HG03469 (cell line): Measurements from ENCODE around the gene ERFL.
"Not testable (repeated sequence)": the region's sequence is repeated elsewhere in the genome, so short reads cannot be mapped to it uniquely, and the experiment has no call there.

Source experiments
- ATAC-seq: cut with Tn5 transposase; IDR thresholded peaks from one replicate; pipeline ENCODE4 v1.9.1; 2021; ENCODE audit warnings: mild to moderate bottlenecking, moderate library complexity, moderate number of reproducible peaks; ENCODE audit not compliant: unreplicated experiment

ERFL gene

GRCh38 chr19:41879670-41880328 is 48.5 kb downstream of the ERFL start:
- no peak for ATAC-seq

- no peak for ATAC-seq
Measured at GRCh38 chr19:41879080-41879479, 49.2 kb downstream of the ERFL start.

- no peak for ATAC-seq
Measured at GRCh38 chr19:41877916-41878905, 50.0 kb downstream of the ERFL start.

GRCh38 chr19:41876847-41877832 is 51.1 kb downstream of the ERFL start, which contains the start of gene CD79A:
Gene CD79A, plus strand, starts transcription at chr19:41877279. Its CDS starts 26 bp downstream, at chr19:41877305.
- peak; percentile 48 for ATAC-seq

- not testable (repeated sequence) for ATAC-seq
Measured at GRCh38 chr19:41875973-41876372, 52.3 kb downstream of the ERFL start.

- ATAC-seq, result no peak
Measured at GRCh38 chr19:41872775-41873647, 55.2 kb downstream of the ERFL start.

GRCh38 chr19:41872384-41872774 is 55.9 kb downstream of the ERFL start:
- no peak for ATAC-seq

- no peak for ATAC-seq
Measured at GRCh38 chr19:41871573-41872383, 56.5 kb downstream of the ERFL start.

- no peak for ATAC-seq
Measured at GRCh38 chr19:41870401-41870873, 57.8 kb downstream of the ERFL start.

GRCh38 chr19:41869374-41869955 is 58.8 kb downstream of the ERFL start:
- no peak for ATAC-seq

GRCh38 chr19:41868989-41869300 is 59.3 kb downstream of the ERFL start:
- ATAC-seq, result no peak

- no peak for ATAC-seq
Measured at GRCh38 chr19:41868120-41868988, 59.9 kb downstream of the ERFL start.

GRCh38 chr19:41866284-41866683 is 62.0 kb downstream of the ERFL start:
- ATAC-seq, result no peak

- ATAC-seq, result no peak
Measured at GRCh38 chr19:41864374-41864773, 63.9 kb downstream of the ERFL start.

- no peak for ATAC-seq
Measured at GRCh38 chr19:41863209-41863931, 64.9 kb downstream of the ERFL start.

GRCh38 chr19:41862445-41862986 is 65.7 kb downstream of the ERFL start:
- no peak for ATAC-seq

GRCh38 chr19:41861846-41862245 is 66.4 kb downstream of the ERFL start:
- no peak for ATAC-seq
